ENCODE data around the gene ATAD3B.

DNA sequence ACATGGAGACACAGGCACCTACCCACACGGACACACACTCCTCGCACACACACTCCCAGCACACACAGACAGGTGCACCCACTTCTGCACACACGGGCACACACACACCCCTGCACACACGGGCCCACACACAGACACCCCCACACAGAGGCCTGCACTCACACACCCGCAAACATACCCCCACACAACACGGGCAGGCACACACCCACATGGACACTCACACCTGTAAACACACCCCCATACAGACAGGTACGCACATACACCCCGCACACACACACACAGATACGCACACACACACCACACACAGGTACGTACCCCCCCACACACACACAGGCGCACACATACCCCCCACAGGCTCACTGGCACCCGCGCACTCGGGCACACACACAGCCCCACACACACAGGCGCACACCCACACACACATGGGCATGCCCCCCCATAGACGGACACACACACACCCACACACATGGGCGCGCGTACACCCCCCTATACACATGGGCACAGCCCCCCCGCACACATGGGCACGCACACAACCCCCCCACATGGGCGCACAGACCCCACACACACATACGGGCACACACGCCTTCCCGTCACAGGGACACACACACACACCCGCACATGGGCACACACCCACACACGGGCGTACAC is 46.5 kb downstream of the ATAD3B start:
- TF ChIP-seq POLR2AphosphoS5 (IDR thresholded peaks at IDR 0.05; ENCODE audit: low read depth) (no peak), REST (IDR thresholded peaks at IDR 0.05; ENCODE audit: insufficient replicate concordance, low read depth) (no peak), SPI1 (IDR thresholded peaks at IDR 0.05; ENCODE audit: borderline replicate concordance, low read depth) (no peak), CTCF (IDR thresholded peaks at IDR 0.05; ENCODE audit: insufficient read depth, low read length) (no peak), GABPA (IDR thresholded peaks at IDR 0.05; ENCODE audit: low read depth) (no peak)
